Measurements from ENCODE around the gene MYL6.
A peak's percentile ranks its signal among the peaks of the same experiment; 100 is the strongest.
"Not testable (repeated sequence)": the region's sequence is repeated elsewhere in the genome, so short reads cannot be mapped to it uniquely, and the experiment has no call there.

MYL6 gene

DNA sequence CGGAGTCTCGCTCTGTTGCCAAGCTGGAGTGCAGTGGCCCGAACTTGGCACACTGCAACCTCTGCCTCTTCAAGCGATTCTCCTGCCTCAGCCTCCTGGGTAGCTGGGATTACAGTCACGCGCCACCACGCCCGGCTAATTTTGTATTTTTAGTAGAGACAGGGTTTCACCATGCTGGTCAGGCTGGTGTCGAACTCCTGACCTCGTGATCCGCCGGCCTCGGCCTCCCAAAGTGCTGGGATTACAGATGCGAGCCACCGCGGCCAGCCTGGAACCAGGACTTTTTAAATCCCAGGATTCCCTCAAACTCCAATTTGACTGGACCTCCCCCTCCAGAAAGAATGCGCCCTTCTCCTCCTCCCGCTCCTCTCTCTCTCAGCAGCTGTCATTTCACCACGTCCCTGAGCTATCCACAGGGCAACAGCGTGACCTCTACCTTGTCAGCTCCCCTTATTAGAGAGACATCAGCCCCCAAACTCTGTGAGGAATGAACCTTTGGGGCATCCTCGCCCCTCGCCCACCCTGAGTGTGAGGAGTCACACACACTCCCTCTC is 28.1 kb upstream of the MYL6 start:
- no peak for DNase-seq

DNA sequence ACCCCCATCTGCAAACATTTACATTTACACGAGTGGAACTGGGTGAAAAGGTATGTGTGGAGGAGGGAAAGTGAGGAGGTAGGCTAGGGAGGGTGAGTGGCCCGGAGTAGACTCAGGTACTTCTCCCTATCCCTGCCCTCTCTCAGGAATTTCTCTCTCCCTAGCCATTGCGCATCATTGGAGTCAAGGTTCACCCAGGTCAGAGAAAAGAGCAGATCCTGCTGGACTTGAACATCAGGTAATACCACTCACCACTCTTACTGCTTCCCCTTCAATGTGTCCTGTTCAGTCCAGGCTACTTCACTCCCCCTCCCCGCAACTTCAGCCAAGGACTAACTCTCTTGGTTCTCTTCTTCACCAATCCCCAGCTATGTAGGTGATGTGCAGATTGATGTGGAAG is 27.3 kb upstream of the MYL6 start:
- DNase-seq, result no peak

DNA sequence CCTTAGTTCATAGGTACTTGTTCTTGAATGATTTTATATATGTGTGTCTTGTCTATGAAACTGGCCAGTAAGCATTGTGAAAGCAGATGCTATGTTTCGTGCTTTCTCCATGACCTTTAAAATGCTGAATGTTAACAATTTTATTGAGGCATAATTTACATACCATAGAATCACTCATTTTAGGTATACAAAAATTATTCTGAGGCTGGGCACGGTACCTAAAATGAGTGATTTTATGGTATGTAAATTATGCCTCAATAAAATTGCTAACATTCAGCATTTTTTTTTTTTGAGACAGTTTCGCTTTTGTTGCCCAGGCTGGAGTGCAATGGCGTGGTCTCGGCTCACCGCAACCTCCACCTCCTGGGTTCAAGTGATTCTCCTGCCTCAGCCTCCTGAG is 23.3 kb upstream of the MYL6 start:
- DNase-seq, result no peak

DNA sequence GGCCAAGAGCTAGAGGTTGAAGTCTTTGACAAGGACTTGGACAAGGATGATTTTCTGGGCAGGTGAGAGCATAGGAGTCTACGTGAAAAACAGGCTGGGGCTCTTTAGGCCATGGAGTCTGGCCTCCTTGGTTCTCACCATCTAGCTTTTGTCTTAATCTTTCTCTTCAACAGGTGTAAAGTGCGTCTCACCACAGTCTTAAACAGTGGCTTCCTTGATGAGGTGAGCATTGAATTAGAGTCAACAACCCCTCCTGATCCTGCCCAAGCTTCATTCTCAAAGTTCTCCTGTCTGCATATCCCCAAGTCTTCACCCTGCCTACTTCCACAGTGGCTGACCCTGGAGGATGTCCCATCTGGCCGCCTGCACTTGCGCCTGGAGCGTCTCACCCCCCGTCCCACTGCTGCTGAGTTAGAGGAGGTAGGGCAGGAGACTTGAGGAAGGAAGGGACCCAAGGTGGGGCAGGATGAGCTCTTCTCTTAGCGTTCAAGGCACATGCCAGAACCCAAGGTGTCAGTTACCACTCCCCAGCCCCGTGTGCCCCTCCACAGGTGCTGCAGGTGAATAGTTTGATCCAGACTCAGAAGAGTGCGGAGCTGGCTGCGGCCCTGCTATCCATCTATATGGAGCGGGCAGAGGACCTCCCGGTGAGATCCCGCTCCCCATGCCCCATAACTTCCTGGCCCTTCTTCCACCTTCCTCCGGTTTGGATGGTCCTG is 20.1 kb upstream of the MYL6 start:
- no peak for DNase-seq

DNA sequence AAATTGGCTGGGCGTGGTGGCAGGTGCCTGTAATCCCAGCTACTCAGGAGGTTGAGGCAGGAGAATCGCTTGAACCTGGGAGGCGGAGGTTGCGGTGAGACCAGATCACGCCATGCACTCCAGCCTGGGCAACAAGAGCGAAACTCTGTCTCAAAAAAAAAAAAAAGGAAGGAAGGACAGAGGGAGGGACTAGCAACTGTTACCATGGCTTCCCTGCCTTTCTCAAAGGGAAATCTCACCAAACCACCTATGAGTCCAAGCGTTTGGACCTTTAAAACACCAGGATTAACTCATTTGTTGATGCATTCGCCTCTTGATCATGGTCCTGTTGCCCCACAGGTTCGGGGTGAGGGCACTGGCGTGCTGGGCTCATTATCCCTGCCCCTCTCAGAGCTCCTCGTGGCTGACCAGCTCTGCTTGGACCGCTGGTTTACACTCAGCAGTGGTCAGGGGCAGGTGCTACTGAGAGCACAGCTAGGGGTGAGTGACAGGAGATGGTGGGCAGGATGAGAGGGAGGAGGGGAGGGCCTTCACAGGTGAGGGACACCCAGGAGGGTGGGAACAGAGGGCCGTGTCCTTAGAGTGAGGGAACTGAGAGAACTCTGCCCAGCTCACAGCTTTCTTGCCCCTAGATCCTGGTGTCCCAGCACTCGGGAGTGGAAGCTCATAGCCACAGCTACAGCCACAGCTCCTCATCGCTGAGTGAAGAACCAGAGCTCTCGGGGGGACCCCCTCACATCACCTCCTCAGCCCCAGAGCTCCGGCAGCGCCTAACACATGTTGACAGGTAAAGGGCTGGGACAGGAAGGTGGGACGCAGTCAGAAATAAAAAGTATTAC is 16.0 kb upstream of the MYL6 start:
- no peak for DNase-seq

DNA sequence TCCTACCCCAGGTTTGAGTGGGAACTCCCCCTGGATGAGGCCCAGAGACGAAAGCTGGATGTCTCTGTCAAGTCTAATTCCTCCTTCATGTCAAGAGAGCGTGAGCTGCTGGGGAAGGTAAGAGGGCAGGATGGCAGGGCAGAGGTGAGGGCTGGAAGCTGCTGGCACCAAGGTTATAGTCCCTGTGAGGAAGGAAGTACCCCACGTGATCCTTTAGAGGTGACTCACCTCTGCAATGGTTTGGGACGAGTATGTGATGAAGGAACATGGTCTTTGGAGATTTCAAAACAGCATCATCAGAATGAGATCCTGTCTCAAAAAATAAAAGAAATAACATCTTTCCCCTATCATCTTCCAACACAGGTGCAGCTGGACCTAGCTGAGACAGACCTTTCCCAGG is 14.9 kb upstream of the MYL6 start:
- no peak for DNase-seq

DNA sequence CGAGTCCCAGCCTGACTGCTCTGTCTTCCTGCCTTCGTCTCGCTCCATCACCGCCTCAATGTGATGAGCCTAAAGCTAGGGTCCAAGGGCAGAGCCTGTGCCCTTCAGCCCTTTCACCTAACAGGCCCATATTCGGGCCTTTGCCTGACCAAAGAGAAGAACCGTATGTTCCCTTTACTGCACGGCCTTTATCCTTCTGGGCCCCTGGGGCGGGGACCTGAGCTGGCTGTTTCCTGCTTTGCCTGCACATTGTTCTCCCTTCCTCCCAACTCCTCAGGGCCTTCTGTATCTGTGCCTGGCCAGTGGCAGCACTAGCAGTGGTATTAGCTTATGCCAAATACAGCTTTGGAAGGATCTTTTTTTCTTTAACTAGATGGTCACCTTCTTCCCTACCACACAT is 14.3 kb upstream of the MYL6 start:
- DNase-seq, result no peak

DNA sequence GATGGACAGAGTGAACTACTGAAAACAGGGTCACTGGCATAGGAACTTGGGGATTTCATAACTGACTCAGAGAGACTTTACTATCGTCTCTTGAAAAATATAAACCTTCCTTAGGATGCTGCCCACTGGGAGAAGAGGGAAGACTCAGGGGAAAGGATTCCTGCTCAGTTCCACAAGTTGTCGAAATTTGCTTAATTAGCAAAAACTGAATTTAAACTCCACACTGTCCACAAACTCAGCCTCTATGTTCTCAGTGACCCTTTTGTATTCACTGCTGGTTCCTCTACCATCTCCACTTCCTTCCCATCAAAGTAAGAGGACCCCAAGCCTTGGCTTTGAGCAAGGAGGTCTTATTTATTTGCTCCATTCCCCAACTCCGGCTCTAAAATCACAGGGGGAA is 12.9 kb upstream of the MYL6 start:
- no peak for DNase-seq

DNA sequence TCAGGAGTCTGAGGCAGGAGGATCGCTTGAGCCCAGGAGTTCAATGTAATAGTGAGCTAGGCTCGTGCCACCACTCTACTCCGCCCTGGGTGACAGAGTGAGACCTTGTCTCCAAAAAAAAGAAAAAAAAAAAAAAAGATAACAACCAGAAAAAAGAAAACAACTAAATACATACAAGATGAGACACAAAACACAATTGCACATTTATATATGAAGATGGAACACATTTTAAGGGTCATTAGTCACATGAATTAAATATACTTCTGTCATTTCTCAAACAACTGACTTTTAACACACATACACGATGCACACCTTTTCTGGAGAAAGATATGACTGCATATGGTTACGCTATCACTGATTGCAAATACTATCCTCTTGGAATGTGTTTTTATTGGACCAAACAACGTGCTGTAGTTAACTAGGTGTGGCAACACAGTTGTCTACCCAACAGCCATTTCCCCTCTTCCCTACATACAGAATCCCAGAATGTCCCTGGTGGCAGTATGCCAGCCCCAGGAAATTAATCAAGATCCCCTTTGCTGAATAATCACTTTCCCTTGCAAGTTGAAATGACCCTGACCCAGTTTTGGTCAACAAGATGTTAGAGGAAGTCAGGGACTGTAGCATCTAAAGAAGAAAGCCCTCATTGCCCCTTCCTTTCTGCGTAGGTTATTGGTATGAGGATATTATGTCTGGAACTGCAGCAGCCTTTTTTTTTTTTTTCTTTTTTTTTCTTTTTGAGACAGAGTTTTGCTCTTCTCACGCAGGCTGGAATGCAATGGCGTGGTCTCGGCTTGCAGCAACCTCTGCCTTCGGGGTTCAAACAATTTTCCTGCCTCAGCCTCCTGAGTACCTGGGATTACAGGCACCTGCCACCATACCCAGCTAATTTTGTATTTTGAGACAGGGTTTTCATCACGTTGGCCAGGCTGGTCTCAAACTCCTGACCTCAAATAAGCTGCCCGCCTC is 11.4 kb upstream of the MYL6 start:
- no peak for DNase-seq

DNA sequence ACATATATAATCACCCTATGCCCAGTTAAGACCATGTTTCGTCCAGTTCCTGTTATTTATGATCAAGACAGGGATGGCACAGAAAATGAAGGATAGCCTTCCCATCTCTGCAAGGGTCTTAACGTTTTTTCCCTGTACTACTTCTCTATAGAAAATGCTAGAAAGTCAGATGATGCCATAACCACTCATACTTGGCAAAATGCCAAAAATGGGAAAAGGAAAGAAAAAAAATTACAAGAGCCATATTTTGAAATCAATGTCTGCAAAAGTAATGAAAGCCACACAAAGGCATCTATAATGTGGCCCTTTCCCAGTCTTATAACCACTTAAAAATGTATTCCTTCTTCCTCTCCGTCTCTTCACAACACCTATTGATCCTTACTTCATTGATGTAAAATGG is 7.6 kb upstream of the MYL6 start:
- peak; percentile 31 for DNase-seq

DNA sequence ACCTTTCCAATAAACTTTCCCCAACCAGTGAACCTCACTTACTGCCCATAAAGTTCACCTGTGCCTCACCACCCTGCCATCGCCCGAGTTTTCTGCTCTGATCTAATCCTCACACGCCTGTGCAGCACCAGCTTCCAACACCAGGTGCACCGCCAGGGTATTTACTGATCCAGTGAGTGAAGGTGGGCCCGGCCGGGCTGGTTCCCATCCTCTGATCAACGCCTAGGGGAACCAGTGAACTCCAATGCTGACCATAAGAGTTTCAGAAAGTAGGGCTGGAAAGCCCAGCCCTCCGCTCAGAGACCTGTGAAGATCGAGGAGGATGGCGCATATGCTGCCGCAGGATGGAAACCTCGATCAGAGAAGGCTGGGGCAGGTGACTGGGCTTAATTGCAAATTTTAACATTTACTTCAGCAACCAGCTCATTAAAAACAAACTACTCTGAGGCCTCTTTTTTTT is 6.5 kb upstream of the MYL6 start:
- peak; percentile 71 for DNase-seq

DNA sequence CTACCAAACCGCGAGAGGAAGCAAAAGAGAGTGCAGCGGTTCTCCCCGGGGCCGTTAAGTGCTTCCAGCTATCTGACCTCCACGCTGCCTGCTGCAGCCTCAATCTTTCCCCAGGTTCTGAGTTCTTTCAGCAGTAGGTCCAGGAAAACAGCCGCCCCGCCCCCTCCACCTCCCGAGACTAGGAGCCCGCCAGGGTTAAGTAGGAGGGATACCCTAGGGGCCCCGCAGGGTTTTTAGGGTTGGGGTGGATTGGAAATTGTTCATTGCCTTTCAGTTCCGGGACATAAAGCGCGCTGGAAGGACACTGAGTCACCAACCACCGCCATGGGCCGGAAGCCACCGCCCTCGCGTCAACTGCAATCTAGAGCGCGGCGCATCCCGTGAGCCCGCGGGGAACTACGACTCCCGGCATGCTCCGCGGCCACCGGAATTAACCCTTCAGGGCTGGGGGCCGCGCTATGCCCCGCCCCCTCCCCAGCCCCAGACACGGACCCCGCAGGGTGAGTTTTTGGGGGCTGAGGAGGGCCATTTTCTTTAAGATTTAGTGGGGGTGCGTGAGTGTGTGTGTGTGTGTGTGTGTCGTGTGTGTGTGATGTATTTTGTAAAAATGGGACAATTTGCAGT is 5.9 kb upstream of the MYL6 start, which contains the start of gene MYL6B:
TSS of gene MYL6B (plus strand) at position 456 of the 624 bp plus-strand sequence. CDS start 1,332 bp downstream, outside the sequence.
- DNase-seq, result peak; percentile 90

DNA sequence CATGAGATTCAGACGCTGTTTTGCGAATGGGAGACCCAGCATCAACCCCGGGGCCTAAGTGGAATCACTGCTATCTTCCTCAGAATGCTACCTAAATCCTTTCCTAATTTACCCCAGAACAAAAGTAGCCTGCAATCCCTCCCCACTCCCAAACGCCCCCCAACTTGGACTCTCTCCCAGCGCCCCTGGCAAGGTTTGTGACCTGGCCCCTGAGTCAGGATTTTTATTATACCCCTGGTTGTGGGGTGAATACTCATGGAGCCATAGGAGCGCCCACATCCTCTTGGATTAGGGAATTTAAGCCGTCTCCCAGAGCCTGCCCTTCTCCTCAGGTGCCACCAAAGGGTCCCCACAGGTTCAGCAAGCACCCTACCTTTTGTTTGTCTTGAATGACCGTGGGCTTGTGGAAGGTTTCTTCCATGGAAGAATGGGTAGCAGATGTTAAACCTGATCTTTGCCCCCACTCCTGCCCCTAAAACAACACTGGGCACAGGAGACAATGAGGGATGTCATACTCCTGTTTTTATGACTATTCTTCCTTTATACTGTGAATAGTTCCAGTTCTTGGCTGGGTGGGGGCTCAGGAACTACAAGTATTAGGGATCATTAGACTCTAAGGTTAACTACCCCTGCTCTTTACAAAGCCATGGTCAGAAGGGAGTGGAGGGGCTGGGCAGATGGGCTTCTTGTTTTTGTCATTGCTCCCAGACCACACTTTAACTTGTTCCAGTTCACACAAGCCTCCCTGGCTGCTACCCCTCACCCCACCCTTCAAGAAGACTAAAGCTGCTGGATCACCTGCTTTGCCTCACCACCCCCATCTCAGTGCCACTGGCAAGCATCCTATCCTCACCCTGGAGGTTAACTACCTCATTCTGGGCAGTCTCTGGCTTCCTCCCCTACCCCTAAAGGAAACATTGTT is 5.1 kb upstream of the MYL6 start:
- DNase-seq, result no peak

DNA sequence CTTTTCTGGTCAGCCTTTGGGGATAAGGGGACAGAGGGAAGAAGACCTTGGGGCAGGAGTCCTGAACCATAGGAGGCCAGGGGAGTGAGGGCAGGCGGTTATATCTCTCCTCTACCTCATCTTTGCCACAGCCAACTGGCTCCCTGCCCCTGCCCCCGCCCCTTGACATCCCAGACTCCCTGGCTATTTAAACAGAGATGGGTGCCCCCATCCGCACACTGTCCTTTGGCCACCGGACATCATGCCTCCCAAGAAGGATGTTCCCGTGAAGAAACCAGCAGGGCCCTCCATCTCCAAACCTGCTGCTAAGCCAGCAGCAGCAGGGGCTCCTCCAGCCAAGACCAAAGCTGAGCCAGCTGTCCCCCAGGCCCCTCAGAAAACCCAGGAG is 4.5 kb upstream of the MYL6 start:
- DNase-seq, result no peak

DNA sequence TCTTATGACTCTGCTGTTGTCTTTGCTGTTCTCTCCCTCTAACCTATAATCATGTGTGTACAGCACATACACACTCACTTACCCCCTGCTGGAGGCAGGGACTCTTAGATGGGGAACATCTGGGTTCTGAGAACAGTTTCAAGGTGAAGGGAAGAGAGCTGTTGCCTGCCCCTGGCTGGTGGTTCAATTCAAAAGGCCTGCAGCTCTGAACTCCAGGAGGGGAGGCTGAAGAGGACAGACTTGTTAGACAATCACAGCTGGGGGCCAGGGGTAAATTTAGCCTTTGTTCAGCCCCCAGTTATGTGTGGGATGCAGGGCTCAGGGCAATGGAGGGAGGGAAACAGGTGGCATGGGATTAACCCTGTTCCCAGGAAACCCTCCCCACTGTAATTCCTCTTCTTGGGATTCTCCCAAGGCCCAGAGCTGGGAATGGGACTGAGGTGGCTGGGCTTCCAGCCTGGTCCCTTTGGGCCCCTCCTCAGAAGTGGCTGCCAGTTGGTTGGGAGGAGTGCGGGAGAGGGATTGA is 3.9 kb upstream of the MYL6 start:
- DNase-seq, result no peak

DNA sequence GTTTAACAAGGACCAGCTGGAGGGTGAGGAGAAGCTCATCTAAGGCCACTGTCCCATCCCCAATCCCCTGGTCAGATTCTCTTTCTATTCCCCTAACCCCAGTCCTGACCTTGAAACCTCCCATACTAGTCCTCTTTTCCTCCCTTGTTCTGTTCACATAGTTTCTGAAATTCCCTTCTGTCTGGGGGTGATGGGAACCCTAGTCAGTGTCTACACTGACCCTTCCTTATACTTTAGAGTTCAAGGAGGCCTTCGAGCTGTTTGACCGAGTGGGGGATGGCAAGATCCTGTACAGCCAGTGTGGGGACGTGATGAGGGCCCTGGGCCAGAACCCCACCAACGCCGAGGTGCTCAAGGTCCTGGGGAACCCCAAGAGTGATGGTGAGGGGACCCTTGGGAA is 3.3 kb upstream of the MYL6 start:
- no peak for DNase-seq

DNA sequence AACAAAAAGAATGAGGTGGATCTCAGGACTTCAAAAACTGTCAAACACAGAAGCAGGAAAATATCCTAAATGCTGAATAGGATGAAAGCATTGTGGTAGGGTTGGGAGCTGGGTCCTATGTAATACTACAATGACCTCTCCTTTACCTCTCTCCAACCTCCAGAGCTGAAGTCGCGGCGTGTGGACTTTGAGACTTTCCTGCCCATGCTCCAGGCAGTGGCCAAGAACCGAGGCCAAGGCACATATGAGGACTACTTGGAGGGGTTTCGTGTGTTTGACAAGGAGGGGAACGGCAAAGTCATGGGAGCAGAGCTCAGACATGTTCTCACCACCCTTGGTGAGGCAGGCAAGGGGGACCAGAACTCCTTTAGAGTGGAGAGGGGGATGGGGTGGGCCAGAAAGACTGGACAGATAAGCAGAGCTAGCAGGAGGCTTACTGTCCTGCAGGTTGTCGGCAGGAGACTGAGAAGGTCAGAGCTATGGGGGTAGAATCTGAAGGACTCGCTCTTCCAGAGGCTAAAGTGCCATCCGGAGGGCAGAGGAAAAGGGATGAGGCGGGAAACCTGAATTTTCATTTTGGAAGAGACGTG is 2.8 kb upstream of the MYL6 start:
- no peak for DNase-seq

DNA sequence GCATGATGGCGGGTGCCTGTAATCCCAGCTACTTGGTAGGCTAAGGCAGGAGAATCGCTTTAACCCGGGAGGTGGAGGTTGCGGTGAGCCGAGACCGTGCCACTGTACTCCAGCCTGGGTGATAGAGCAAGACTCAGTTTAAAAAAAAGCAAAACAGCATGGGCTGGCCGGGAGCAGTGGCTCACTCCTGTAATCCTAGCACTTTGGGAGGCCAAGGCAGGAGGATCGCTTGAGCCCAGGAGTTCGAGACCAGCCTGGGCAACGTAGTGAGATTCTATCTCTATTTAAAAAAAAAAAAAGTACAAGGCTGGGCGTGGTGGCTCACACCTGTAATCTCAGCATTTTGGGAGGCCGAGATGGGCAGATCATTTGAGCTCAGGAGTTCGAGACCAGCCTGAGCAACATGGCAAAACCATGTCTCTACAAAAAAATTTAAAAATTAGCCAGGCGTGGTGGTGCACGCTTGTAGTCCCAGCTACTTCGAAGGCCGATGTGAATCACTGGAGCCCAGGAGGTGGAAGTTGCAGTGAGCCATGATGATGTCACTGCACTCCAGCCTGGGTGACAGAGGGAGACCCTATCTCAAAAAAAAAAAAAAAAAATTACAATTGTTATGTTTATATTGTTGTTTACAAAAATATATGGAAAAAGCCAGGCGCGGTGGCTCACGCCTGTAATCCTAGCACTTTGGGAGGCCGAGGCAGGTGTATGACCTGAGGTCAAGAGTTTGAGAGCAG is 1.5 kb upstream of the MYL6 start:
- not testable (repeated sequence) for DNase-seq

DNA sequence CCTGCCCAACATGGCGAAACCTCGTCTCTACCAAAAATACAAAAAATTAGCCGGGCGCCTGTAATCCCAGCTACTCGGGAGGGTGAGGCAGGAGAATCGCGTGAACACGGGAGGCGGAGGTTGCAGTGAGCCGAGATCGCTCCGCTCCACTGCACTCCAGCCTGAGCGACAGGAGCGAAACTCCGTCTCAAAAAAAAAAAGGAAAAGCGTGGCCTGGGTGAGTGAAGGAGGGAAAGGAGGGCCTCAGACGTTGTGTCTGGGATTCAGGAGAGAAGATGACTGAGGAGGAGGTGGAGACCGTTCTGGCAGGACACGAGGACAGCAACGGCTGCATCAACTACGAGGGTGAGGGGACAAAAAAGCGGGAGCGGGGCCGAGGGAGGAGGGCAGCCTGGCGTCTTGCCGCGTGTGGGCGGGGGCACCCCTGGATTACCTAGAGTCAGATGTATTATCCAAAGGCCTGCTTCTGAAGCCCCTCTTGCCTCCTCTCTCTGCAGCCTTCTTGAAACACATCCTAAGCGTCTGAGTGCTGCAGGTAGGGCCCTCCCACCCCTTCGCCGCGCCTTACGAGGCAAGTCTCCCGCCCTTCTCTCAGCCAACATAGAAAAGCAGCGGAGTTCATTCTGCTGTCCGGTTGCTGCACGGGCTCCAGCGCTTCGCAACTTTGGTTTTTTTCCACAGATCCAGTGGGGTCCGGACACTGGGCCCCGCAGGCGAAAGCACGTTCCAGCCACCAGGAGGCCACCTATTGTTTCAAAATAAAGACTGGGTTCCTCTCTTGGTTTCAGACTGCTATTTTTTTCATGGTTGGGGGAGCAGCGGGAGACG is 744 bp upstream of the MYL6 start:
- DNase-seq, result peak; percentile 78
